GM18511 (cell line): ENCODE measurements around the gene PTPRH.
"Not testable (repeated sequence)": the region's sequence is repeated elsewhere in the genome, so short reads cannot be mapped to it uniquely, and the experiment has no call there.

Experiments used
- ATAC-seq: cut with Tn5 transposase; IDR thresholded peaks from one replicate; pipeline ENCODE4 v1.9.1; 2021; ENCODE audit warnings: mild to moderate bottlenecking, moderate library complexity; ENCODE audit not compliant: unreplicated experiment

PTPRH gene

GRCh38 chr19:55160128-55160985 is 48.9 kb downstream of the PTPRH start:
- ATAC-seq = peak; percentile 52

GRCh38 chr19:55158848-55159749 is 50.2 kb downstream of the PTPRH start:
- ATAC-seq = no peak

- no peak for ATAC-seq
These were observed 50.9 kb downstream of the PTPRH start for GRCh38 chr19:55158423-55158822.

GRCh38 chr19:55157064-55157908 is 52.0 kb downstream of the PTPRH start, which contains the start of gene TNNI3:
TSS of gene TNNI3 (minus strand) at chr19:55157732. CDS start at chr19:55157589, 143 bp downstream.
- no peak for ATAC-seq

- no peak for ATAC-seq
These were observed 52.9 kb downstream of the PTPRH start for GRCh38 chr19:55156202-55157063.

GRCh38 chr19:55155784-55156183 is 53.5 kb downstream of the PTPRH start:
- ATAC-seq = not testable (repeated sequence)

- no peak for ATAC-seq
These were observed 55.5 kb downstream of the PTPRH start for GRCh38 chr19:55153652-55154264.

- ATAC-seq = no peak
These were observed 57.3 kb downstream of the PTPRH start for GRCh38 chr19:55152017-55152416.

- ATAC-seq = no peak
These were observed 60.0 kb downstream of the PTPRH start, which contains the start of gene TNNT1 for GRCh38 chr19:55149078-55150003. TSS of gene TNNT1 (minus strand) at chr19:55149206. CDS start at chr19:55147157, 2,049 bp downstream.

- no peak for ATAC-seq
These were observed 61.6 kb downstream of the PTPRH start for GRCh38 chr19:55147545-55148251.

GRCh38 chr19:55146705-55147273 is 62.5 kb downstream of the PTPRH start:
- ATAC-seq = no peak

GRCh38 chr19:55146078-55146704 is 63.1 kb downstream of the PTPRH start:
- ATAC-seq = no peak

GRCh38 chr19:55145232-55145631 is 64.1 kb downstream of the PTPRH start:
- ATAC-seq = no peak

GRCh38 chr19:55141696-55142095 is 67.6 kb downstream of the PTPRH start:
- no peak for ATAC-seq

- no peak for ATAC-seq
These were observed 71.4 kb downstream of the PTPRH start for GRCh38 chr19:55137915-55138314.

GRCh38 chr19:55136399-55137102 is 72.8 kb downstream of the PTPRH start:
- no peak for ATAC-seq
